ENCODE data around the gene DDX31.

Gene DDX31

GRCh38 chr9:132648283-132648682 is 21.5 kb downstream of the DDX31 start:
- DNase-seq (ENCODE audit: low read depth in 2 of 2): no peak
- TF ChIP-seq CTCF (IDR thresholded peaks at IDR 0.05; ENCODE audit: low read depth, low read length): no peak
- H3K4me3 ChIP-seq (replicated peaks in 1 of 2; ENCODE audit: low read depth in 2 of 2, low read length in 2 of 2): no peak overlapping the region

GRCh38 chr9:132647806-132648205 is 22.0 kb downstream of the DDX31 start:
- H3K4me3 ChIP-seq (replicated peaks in 1 of 2; ENCODE audit: low read depth in 2 of 2, low read length in 2 of 2): no peak overlapping the region
- no peak for TF ChIP-seq CTCF (IDR thresholded peaks at IDR 0.05; ENCODE audit: low read depth, low read length)
- peak in 1 of 2 donors; percentile 22 for DNase-seq (ENCODE audit: low read depth in 2 of 2)

DNA sequence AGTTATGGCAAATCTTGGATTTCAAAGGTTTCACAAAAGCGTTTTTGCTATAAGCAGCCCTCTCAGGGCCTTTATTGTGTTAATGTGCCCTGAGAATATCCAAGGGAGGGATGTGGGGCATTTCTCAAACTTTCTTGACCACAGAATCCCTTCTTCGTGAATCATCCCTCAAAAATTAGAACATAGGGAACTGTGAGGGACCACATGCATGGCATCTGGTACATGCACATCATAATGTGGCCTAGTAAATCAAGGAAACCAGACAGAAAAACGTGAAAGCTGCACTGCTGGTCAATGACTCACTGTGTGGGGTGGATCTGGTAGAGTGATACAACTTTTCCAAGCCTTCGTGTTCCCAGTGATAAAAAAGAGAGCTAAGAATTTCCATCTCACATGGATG is 22.4 kb downstream of the DDX31 start:
- no peak for TF ChIP-seq CTCF (IDR thresholded peaks at IDR 0.05; ENCODE audit: low read depth, low read length)
- no peak overlapping the region for H3K4me3 ChIP-seq (replicated peaks in 1 of 2; ENCODE audit: low read depth in 2 of 2, low read length in 2 of 2)
- DNase-seq (ENCODE audit: low read depth in 2 of 2): peak; percentile 86 to 96

DNA sequence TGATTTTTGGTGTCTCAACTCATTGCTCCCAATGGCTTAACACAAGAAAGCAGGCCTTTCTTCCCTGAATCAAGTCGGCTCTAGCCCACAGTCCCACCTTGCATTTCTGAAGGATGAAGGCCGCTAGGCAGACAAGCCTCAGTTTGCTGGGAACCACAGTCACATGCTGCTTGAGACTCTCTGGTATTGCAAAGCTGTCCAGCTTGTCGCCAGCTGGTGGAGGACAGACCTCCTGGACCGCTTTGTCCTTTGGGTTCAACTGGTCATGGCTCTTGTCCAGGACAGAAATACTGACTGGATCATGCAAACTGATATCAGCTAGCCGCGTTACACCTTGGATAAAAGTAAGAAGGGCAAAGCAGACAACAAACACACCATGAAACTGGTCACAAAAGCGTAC is 23.1 kb downstream of the DDX31 start:
- H3K4me3 ChIP-seq (replicated peaks in 1 of 2; ENCODE audit: low read depth in 2 of 2, low read length in 2 of 2): no peak overlapping the region
- no peak for DNase-seq (ENCODE audit: low read depth in 2 of 2)
- TF ChIP-seq CTCF (IDR thresholded peaks at IDR 0.05; ENCODE audit: low read depth, low read length): no peak

DNA sequence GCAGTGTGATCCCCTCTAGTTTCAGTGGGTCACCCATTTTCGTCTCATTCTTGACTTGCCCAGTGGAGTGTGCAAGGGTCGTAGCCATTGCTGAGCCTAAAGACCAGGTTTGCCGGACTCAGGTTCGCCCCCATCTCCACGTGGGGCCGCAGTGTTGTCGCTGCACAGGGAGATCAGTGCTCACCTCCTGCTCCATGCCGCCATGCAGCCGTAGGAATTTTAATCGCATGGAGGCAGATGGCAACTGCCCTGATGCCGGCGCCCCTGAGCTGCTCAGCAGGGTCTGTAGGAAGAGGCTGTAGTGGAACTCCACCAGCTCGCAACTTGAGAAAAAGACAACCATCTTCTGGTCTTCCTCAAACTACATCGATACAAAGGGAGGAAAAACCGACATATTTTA is 24.1 kb downstream of the DDX31 start:
- no peak for TF ChIP-seq CTCF (IDR thresholded peaks at IDR 0.05; ENCODE audit: low read depth, low read length)
- no peak for DNase-seq (ENCODE audit: low read depth in 2 of 2)
- H3K4me3 ChIP-seq (replicated peaks in 1 of 2; ENCODE audit: low read depth in 2 of 2, low read length in 2 of 2): no peak overlapping the region

- no peak overlapping the region for H3K4me3 ChIP-seq (replicated peaks in 1 of 2; ENCODE audit: low read depth in 2 of 2, low read length in 2 of 2)
- DNase-seq (ENCODE audit: low read depth in 2 of 2): no peak
- no peak for TF ChIP-seq CTCF (IDR thresholded peaks at IDR 0.05; ENCODE audit: low read depth, low read length)
Observed at GRCh38 chr9:132645306-132645705, 24.5 kb downstream of the DDX31 start.

GRCh38 chr9:132644251-132644650 is 25.5 kb downstream of the DDX31 start:
- no peak for DNase-seq (ENCODE audit: low read depth in 2 of 2)
- no peak for TF ChIP-seq CTCF (IDR thresholded peaks at IDR 0.05; ENCODE audit: low read depth, low read length)
- no peak overlapping the region for H3K4me3 ChIP-seq (replicated peaks in 1 of 2; ENCODE audit: low read depth in 2 of 2, low read length in 2 of 2)
